Lower lobe of right lung (tissue), 2 donors: Measurements from ENCODE around the gene WIPF2. TPM values are rescaled to one million over a fixed set of nuclear protein-coding genes. Genes with fewer than 3 reads are reported as not detected.

ENCODE experiments used
- ATAC-seq, 2 donors: fragments of 200-7000 bp; cut with Tn5 transposase; one replicate each; pipeline ENCODE4 v1.9.1; 2020 to 2022; ENCODE audit warnings: mild to moderate bottlenecking in 2 of 2, moderate library complexity in 2 of 2
- DNase-seq: peaks from one replicate; pipeline ENCODE4 v3.0.0-alpha.2; 2020
- H3K27ac ChIP-seq: fragments of 200-600 bp; one replicate; pipeline ENCODE4 v1.8.0; 2022
- H3K27me3 ChIP-seq: fragments of 200-600 bp; one replicate; pipeline ENCODE4 v1.8.0; 2022; ENCODE audit warnings: low read depth
- H3K36me3 ChIP-seq: fragments of 200-600 bp; one replicate; pipeline ENCODE4 v1.8.0; 2022; ENCODE audit warnings: mild to moderate bottlenecking
- H3K4me1 ChIP-seq: fragments of 200-600 bp; one replicate; pipeline ENCODE4 v1.8.0; 2022
- H3K4me3 ChIP-seq: fragments of 200-600 bp; one replicate; pipeline ENCODE4 v1.8.0; 2022; ENCODE audit warnings: mild to moderate bottlenecking
- H3K9me3 ChIP-seq: fragments of 200-600 bp; one replicate; pipeline ENCODE4 v1.8.0; 2022
- intact Hi-C: fragments of 100-400 bp; cut with DNase I; formaldehyde crosslinking; loops from one replicate; pipeline ENCODE4 v1.11.0; 2022
- total RNA-seq: library from RNA; stranded (reverse); fragmentation: NEBNext Ultra II Directional; extraction: Animal tissue kit (Norgen Biotek cat#: 25700); gene quantifications from one replicate; pipeline ENCODE4 v1.2.1, GENCODE V29; 2021
- TF ChIP-seq, protein P1 (sequence below): fragments of 200-600 bp; IDR thresholded peaks from one replicate; pipeline ENCODE4 v1.8.0; 2022; ENCODE audit warnings: antibody characterized with exemption, mild to moderate bottlenecking
- donor health status: DM: no; HTN: yes; CAD: no; lungs with severe emphysema.

WIPF2 gene
- total RNA-seq, 1 donor from 2014 or later: 42.4 TPM

DNA sequence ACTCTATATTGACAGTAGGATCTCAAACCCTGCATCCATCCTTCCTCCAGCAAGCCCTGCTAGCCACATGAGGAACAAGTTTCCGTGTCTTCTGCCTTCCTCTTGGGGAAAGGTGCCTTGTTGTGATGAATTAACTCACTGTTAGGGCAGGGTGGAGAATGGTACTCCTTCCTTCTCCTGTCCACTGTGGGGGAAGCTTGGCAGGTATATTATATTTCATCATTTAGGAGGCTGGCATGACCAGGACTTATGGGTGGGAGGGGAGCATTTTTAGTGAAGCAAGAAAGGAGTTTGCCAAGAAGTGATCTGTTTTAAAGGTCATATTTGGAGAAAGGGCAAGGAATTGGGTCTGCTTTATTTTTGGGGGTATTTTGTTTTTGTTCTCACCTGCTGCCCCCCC is 59.3 kb downstream of the WIPF2 start:
- Histone ChIP-seq H3K36me3 (peaks cover 88% of the 10 kb centered on the region), H3K4me3 (no peak overlapping the region), H3K27ac (no peak overlapping the region), H3K27me3 (no peaks in the 10 kb centered on the region), H3K4me1 (peaks cover 2% of the 10 kb centered on the region), H3K9me3 (no peaks in the 10 kb centered on the region)
- ATAC-seq (no peak), DNase-seq (no peak)
- TF ChIP-seq, protein P1, sequence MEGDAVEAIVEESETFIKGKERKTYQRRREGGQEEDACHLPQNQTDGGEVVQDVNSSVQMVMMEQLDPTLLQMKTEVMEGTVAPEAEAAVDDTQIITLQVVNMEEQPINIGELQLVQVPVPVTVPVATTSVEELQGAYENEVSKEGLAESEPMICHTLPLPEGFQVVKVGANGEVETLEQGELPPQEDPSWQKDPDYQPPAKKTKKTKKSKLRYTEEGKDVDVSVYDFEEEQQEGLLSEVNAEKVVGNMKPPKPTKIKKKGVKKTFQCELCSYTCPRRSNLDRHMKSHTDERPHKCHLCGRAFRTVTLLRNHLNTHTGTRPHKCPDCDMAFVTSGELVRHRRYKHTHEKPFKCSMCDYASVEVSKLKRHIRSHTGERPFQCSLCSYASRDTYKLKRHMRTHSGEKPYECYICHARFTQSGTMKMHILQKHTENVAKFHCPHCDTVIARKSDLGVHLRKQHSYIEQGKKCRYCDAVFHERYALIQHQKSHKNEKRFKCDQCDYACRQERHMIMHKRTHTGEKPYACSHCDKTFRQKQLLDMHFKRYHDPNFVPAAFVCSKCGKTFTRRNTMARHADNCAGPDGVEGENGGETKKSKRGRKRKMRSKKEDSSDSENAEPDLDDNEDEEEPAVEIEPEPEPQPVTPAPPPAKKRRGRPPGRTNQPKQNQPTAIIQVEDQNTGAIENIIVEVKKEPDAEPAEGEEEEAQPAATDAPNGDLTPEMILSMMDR: no peak
- intact Hi-C loops: no loop called here

DNA sequence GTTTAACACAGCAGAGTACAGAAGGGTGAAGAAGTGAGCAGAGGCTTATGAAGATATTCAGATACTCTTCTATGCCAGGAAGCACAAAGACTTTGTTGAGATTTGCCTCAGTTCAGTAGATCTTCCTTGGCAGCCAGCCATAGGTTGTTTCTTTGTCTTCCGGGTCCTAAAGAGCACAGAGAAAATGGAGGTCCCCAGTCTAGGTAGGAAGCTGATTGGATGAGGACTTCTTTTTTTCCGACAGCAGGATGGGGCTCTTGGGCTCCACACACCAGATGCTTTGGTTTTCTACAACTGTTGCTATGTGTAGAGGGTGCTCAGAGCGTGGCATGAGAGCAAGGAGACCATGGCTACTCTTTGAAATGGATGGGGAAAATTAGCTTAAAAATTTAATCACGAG is 60.3 kb downstream of the WIPF2 start:
- Histone ChIP-seq H3K36me3 (peaks cover 79% of the 10 kb centered on the region), H3K9me3 (no peaks in the 10 kb centered on the region), H3K4me1 (peaks cover 12% of the 10 kb centered on the region), H3K4me3 (no peak overlapping the region), H3K27me3 (no peaks in the 10 kb centered on the region), H3K27ac (no peak overlapping the region)
- ATAC-seq (no peak), DNase-seq (no peak)
- intact Hi-C loops: no loop called here
- TF ChIP-seq, protein P1: no peak

DNA sequence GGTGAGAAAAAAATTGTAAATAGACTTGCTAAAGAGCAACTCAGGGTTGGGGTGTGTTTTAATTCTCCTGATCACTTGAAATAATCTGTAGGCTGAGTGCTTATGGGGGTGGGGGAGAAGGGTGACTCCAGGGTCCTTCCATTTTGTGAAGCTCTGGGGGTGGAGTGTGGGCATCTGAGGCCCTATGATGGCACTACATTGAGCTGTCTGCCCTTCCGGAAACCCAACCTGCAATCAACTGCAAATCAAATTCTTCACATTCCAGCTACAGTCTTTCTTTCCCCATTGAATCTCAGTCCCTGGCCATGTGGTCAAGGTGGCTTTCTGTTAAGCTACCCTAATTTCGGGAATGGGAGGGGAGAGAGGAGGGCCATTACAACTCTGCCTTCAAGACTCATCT is 62.6 kb downstream of the WIPF2 start:
- intact Hi-C loops: loop anchor here (10.0 kb wide), 1 partner anchor 57 kb away; no protein-coding TSS in a partner anchor
- no peak for DNase-seq
- H3K36me3 ChIP-seq: peaks cover 56% of the 10 kb centered on the region
- H3K27me3 ChIP-seq: no peaks in the 10 kb centered on the region
- H3K9me3 ChIP-seq: no peaks in the 10 kb centered on the region
- H3K27ac ChIP-seq: no peak overlapping the region
- no peak for ATAC-seq
- TF ChIP-seq, protein P1: no peak
- no peak overlapping the region for H3K4me3 ChIP-seq
- peaks cover 19% of the 10 kb centered on the region for H3K4me1 ChIP-seq

DNA sequence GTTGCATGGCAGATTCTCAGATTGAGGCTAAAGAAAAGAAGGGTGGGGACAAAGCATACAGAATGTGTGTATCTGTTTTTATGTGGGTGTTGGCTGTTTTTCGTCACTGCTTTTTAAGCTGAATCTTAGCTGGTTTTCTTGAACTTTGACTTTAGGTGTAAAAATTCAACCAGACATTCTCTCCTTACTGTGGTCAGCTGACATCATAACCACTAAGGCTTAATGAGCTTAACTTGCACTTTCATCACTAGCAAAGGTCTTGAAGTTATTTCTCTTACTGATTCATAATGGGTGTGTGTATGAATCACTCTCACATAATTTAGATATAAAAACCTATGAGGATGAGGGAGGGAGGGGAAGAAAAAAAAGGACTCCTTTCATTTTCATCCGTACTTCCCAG is 64.6 kb downstream of the WIPF2 start:
- intact Hi-C loops: loop anchor here (10.0 kb wide), 1 partner anchor 59 kb away; no protein-coding TSS in a partner anchor
- no peak for ATAC-seq
- peak overlapping the region; percentile 4 for H3K27ac ChIP-seq

DNA sequence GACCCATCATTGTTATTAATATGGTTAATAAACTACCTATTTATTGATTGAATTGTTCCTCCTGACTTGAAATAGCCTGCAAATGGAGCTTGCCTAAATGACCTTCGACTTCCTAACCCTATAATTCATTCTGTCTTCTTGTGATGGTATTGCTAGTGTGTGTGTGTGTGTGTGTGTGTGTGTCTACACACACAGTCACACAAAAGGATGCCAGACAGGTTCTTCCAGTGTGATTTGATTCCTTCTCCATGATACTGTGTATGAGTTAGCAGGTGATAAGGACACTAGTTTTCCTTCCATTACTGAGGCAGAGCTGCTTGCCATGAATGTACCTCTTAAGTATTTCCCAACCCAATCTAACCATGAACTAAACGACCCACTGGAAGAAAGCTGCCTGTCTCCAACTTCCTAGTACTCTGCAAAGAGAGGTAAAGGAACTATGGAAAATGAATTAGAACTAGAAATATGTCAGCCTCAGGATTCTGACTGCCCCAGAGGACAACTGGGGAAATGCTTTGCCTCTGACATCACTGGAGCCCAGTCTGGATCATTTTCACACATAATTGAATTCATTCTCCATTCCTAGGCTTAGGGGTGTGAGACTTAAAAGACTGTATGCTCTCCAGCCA is 65.1 kb downstream of the WIPF2 start:
- no peak for DNase-seq
- H3K4me3 ChIP-seq: no peak overlapping the region
- H3K4me1 ChIP-seq: peaks cover 25% of the 10 kb centered on the region
- TF ChIP-seq, protein P1: peak; percentile 27
- no peaks in the 10 kb centered on the region for H3K27me3 ChIP-seq
- intact Hi-C loops: loop anchor here (10.0 kb wide), 1 partner anchor 59 kb away; no protein-coding TSS in a partner anchor
- H3K9me3 ChIP-seq: no peaks in the 10 kb centered on the region
- peak; percentile 6 to 20 for ATAC-seq
- peaks cover 31% of the 10 kb centered on the region for H3K36me3 ChIP-seq
- H3K27ac ChIP-seq: peak overlapping the region; percentile 4

More for the DNA sequence above, 64.6 kb downstream of the WIPF2 start:
- Histone ChIP-seq H3K27me3 (no peaks in the 10 kb centered on the region), H3K36me3 (peaks cover 36% of the 10 kb centered on the region), H3K4me3 (no peak overlapping the region), H3K4me1 (peaks cover 25% of the 10 kb centered on the region), H3K9me3 (no peaks in the 10 kb centered on the region)
- DNase-seq: no peak
- TF ChIP-seq, protein P1: no peak
